Large intestine (tissue), 3 donors: Measurements from ENCODE around the gene EFCAB11. TPM values are rescaled to one million over a fixed set of nuclear protein-coding genes. Genes with fewer than 3 reads are reported as not detected.
A peak's percentile ranks its signal among the peaks of the same experiment; 100 is the strongest.
"Not testable (repeated sequence)": the region's sequence is repeated elsewhere in the genome, so short reads cannot be mapped to it uniquely, and the experiment has no call there.

Source experiments
- DNase-seq, 2 donors: peaks; one replicate each; pipeline versions ENCODE4 v3.0.0 to v3.0.0-alpha.2; 2013
- H3K27ac ChIP-seq: one replicate; pipeline ENCODE4 v1.5.1; 2013; ENCODE audit warnings: low read length
- H3K27me3 ChIP-seq: 2 replicates; pipeline ENCODE4 v1.6.1; 2013; ENCODE audit warnings: low read length; ENCODE audit not compliant: control insufficient read depth, insufficient read depth
- H3K36me3 ChIP-seq: 2 replicates; pipeline ENCODE4 v1.6.1; 2013; ENCODE audit warnings: low read length; ENCODE audit not compliant: control insufficient read depth, insufficient read depth
- H3K4me1 ChIP-seq: one replicate; pipeline ENCODE4 v1.6.1; 2013; ENCODE audit warnings: low read length; ENCODE audit not compliant: control insufficient read depth, insufficient read depth
- H3K4me3 ChIP-seq: one replicate; pipeline ENCODE4 v1.5.1; 2013; ENCODE audit warnings: low read length
- H3K9me3 ChIP-seq: one replicate; pipeline ENCODE4 v1.6.1; 2013; ENCODE audit warnings: mild to moderate bottlenecking, low read depth, low read length, moderate library complexity; ENCODE audit not compliant: control insufficient read depth
- WGBS: methylation state at CpG from one replicate; pipeline ENCODE4 v1.1.5; 2013; ENCODE audit warnings: low lambda C conversion rate; ENCODE audit not compliant: insufficient coverage; 5-methylcytosine and 5-hydroxymethylcytosine counted together
- polyA plus RNA-seq: library from polyadenylated mRNA; unstranded; fragments of 120-200 nt; gene quantifications from one replicate; pipeline ENCODE4 v1.2.1, GENCODE V29; 2013

EFCAB11 gene
- polyA plus RNA-seq, 1 donor, result 14.2 TPM

- no peak overlapping the region for H3K4me3 ChIP-seq
- no peaks in the 10 kb centered on the region for H3K36me3 ChIP-seq
- WGBS, result 80% methylated on average over 1 of the region's 4 CpGs
- peak in 1 of 2 donors; percentile 15 for DNase-seq
- H3K9me3 ChIP-seq, result no peaks in the 10 kb centered on the region
- no peaks in the 10 kb centered on the region for H3K4me1 ChIP-seq
- H3K27me3 ChIP-seq, result no peaks in the 10 kb centered on the region
- no peak overlapping the region for H3K27ac ChIP-seq
Measured at GRCh38 chr14:89899917-89900663, 54.4 kb downstream of the EFCAB11 start.

GRCh38 chr14:89899291-89899690 is 55.2 kb downstream of the EFCAB11 start:
- Histone ChIP-seq H3K9me3 (no peaks in the 10 kb centered on the region), H3K27me3 (no peaks in the 10 kb centered on the region), H3K4me1 (no peaks in the 10 kb centered on the region), H3K36me3 (no peaks in the 10 kb centered on the region), H3K27ac (no peak overlapping the region), H3K4me3 (no peak overlapping the region)
- 100% methylated on average over 1 of the region's 1 CpG for whole genome bisulfite sequencing
- no peak for DNase-seq

DNA sequence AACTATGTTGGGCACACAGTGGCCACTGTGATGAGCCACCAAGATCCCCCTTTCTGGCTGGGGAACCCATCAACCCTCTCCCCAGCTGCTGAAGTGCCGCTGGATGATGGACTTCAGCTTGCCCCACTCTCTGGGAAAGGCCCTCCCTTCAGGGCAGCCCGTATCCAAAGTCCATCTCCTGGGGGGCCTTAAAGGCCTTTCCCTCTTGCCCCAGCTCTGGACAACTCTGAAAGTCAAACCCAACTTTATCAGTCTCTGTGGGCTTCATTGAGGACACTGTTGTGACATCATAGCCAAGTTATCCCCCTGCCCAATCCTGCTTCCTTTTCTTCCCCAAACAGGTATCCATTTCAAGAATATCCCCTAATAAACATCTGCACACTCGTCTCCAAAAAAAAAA is 61.1 kb downstream of the EFCAB11 start:
- DNase-seq, H3K27ac ChIP-seq, H3K4me1 ChIP-seq, H3K27me3 ChIP-seq, H3K4me3 ChIP-seq, H3K36me3 ChIP-seq, H3K9me3 ChIP-seq: not testable (repeated sequence)
- 86% methylated on average over 1 of the region's 3 CpGs for WGBS

DNA sequence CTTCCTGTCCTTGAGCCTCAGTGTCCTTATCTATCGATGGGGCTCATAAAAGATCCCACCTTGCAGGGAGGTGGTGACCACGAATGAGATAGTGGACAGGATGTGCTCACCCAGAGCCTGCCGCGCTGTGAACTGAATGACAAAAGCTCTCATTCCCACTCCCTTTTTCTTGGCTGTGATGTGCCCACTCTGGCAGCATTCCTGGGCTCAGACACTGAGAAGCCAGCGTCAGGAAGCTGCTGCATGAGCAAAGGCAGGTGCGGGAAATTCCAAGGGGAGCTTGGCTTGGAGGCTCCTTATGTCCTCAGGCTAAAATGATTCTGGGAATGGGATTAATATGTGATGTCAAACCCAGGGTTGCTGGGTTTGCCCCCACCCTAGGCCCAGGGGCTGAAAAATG is 61.6 kb downstream of the EFCAB11 start:
- no peaks in the 10 kb centered on the region for H3K4me1 ChIP-seq
- H3K36me3 ChIP-seq, result no peaks in the 10 kb centered on the region
- H3K27me3 ChIP-seq, result no peaks in the 10 kb centered on the region
- DNase-seq, result no peak
- H3K27ac ChIP-seq, result no peak overlapping the region
- WGBS, result no CpG with 5 or more reads among the region's 6 CpGs
- no peak overlapping the region for H3K4me3 ChIP-seq
- H3K9me3 ChIP-seq, result peaks cover 4% of the 10 kb centered on the region

DNA sequence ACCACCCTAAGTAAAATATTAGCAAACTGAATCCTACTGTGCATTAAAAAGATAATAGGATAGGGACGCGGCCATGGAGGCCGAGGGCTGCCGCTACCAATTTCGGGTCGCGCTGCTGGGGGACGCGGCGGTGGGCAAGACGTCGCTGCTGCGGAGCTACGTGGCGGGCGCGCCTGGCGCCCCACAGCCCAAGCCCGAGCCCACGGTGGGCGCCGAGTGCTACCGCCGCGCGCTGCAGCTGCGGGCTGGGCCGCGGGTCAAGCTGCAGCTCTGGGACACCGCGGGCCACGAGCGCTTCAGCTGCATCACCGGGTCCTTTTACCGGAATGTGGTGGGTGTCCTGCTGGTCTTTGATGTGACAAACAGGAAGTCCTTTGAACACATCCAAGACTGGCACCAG is 62.8 kb downstream of the EFCAB11 start:
- H3K9me3 ChIP-seq, H3K4me1 ChIP-seq, H3K4me3 ChIP-seq, H3K36me3 ChIP-seq, H3K27me3 ChIP-seq, DNase-seq, H3K27ac ChIP-seq: not testable (repeated sequence)
- WGBS, result no CpG with 5 or more reads among the region's 35 CpGs

DNA sequence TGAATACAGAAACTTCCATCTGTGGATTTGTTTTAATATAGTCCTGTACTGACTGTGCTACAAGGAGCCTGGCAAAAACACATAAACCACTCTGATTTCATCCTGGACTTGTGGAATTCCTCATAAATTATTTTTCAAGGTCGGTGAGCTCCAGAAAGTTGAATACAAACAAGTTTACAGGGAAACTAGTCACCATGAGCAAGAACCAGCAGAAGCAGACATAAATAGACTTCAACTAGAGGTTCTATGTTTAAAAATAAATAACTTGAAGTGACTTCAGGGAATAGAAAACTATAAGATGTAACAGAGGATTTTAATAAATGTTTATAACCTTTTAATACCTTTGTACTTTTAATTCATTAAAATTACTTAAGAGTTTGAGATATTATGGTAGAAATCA is 63.5 kb downstream of the EFCAB11 start:
- Histone ChIP-seq H3K36me3 (no peaks in the 10 kb centered on the region), H3K9me3 (peaks cover 4% of the 10 kb centered on the region), H3K27me3 (no peaks in the 10 kb centered on the region), H3K4me3 (no peak overlapping the region), H3K4me1 (no peaks in the 10 kb centered on the region), H3K27ac (no peak overlapping the region)
- 88% methylated on average over 1 of the region's 1 CpG for WGBS
- no peak for DNase-seq

- DNase-seq, result no peak
- H3K4me3 ChIP-seq, result no peak overlapping the region
- H3K9me3 ChIP-seq, result peaks cover 4% of the 10 kb centered on the region
- no peak overlapping the region for H3K27ac ChIP-seq
- H3K4me1 ChIP-seq, result no peaks in the 10 kb centered on the region
- no CpG with 5 or more reads among the region's 4 CpGs for WGBS
- no peaks in the 10 kb centered on the region for H3K27me3 ChIP-seq
- no peaks in the 10 kb centered on the region for H3K36me3 ChIP-seq
Measured at GRCh38 chr14:89890589-89890988, 63.9 kb downstream of the EFCAB11 start.

GRCh38 chr14:89889626-89890025 is 64.9 kb downstream of the EFCAB11 start:
- Histone ChIP-seq H3K27me3 (no peaks in the 10 kb centered on the region), H3K4me1 (no peaks in the 10 kb centered on the region), H3K27ac (no peak overlapping the region), H3K9me3 (peaks cover 4% of the 10 kb centered on the region), H3K4me3 (no peak overlapping the region), H3K36me3 (no peaks in the 10 kb centered on the region)
- WGBS, result 100% methylated on average over 1 of the region's 4 CpGs
- no peak for DNase-seq

GRCh38 chr14:89884761-89885160 is 69.8 kb downstream of the EFCAB11 start:
- no peaks in the 10 kb centered on the region for H3K36me3 ChIP-seq
- H3K27ac ChIP-seq, result no peak overlapping the region
- no peak overlapping the region for H3K4me3 ChIP-seq
- H3K27me3 ChIP-seq, result no peaks in the 10 kb centered on the region
- no CpG with 5 or more reads among the region's 2 CpGs for WGBS
- H3K4me1 ChIP-seq, result no peaks in the 10 kb centered on the region
- DNase-seq, result no peak
- H3K9me3 ChIP-seq, result no peaks in the 10 kb centered on the region

DNA sequence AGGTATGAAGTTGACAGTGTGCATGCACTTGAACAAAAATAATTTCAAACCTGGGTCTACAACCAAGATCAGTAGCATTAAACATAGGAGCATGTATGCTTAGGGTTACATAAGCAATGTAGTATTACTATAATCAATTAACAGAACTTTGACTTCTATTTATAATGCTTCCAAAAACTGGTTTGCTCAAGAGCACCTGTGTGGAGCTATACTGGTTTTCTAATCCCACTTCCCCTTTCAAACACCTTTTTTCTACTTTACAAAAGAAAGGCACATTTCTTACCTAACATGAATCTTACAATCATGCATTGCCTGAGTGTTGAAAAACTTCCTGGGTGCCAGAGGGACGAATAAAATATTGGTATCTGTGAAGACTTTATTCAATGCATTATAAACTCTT is 72.7 kb downstream of the EFCAB11 start:
- no peaks in the 10 kb centered on the region for H3K4me1 ChIP-seq
- no CpG with 5 or more reads among the region's 1 CpG for WGBS
- no peaks in the 10 kb centered on the region for H3K27me3 ChIP-seq
- no peaks in the 10 kb centered on the region for H3K36me3 ChIP-seq
- no peak overlapping the region for H3K27ac ChIP-seq
- H3K9me3 ChIP-seq, result no peaks in the 10 kb centered on the region
- H3K4me3 ChIP-seq, result no peak overlapping the region
- no peak for DNase-seq

- not testable (repeated sequence) for H3K27me3 ChIP-seq, H3K36me3 ChIP-seq, H3K4me1 ChIP-seq, H3K4me3 ChIP-seq, H3K27ac ChIP-seq, DNase-seq
- WGBS, result 81% methylated on average over 3 of the region's 3 CpGs
- peaks cover 18% of the 10 kb centered on the region for H3K9me3 ChIP-seq
Measured at GRCh38 chr14:89874091-89874490, 80.4 kb downstream of the EFCAB11 start.
